ENCODE data around the gene MYO7B. TPM values are rescaled to one million over a fixed set of nuclear protein-coding genes. Genes with fewer than 3 reads are reported as not detected.

Gene MYO7B
- polyA plus RNA-seq, 1 of the 3 experiments (the other 2 are of a cell fraction): 0.08 TPM

GRCh38 chr2:127627740-127628571, 92.5 kb downstream of the MYO7B start:
- Histone ChIP-seq H3K36me3 (replicated peaks in 1 of 2; ENCODE audit: control insufficient read depth in 1 of 2, insufficient read depth in 2 of 2, low read length in 1 of 2) (no peaks in the 10 kb centered on the region), H3K9ac (no peak overlapping the region), H2AFZ (ENCODE audit: low read depth) (no peak overlapping the region), H3K4me1 (ENCODE audit: control insufficient read depth in 1 of 2, insufficient read depth in 2 of 2, low read depth in 1 of 2, low read length in 1 of 2) (peaks cover 0 to 9% of the 10 kb centered on the region in 2 experiments; a peak in 1 of 4 replicates), H3K4me3 (ENCODE audit: low read depth in 2 of 2, low read length in 1 of 2) (no peak overlapping the region), H3F3A (replicated peaks; ENCODE audit: insufficient read depth) (no peaks in the 10 kb centered on the region), H3K79me2 (ENCODE audit: insufficient read depth) (no peaks in the 10 kb centered on the region), H3K27ac (ENCODE audit: low read depth in 2 of 2, low read length in 1 of 2) (no peak overlapping the region), H4K20me1 (ENCODE audit: insufficient read depth) (no peaks in the 10 kb centered on the region), H3K4me2 (no peak overlapping the region), H3K9me3 (no peaks in the 10 kb centered on the region), H3K27me3 (ENCODE audit: insufficient read depth) (no peaks in the 10 kb centered on the region), H3K9me2 (no peaks in the 10 kb centered on the region)
- DNase-seq: no peak
- WGBS (ENCODE audit: low lambda C conversion rate): 79% methylated on average over 17 of the region's 18 CpGs
- TF ChIP-seq, protein P1, sequence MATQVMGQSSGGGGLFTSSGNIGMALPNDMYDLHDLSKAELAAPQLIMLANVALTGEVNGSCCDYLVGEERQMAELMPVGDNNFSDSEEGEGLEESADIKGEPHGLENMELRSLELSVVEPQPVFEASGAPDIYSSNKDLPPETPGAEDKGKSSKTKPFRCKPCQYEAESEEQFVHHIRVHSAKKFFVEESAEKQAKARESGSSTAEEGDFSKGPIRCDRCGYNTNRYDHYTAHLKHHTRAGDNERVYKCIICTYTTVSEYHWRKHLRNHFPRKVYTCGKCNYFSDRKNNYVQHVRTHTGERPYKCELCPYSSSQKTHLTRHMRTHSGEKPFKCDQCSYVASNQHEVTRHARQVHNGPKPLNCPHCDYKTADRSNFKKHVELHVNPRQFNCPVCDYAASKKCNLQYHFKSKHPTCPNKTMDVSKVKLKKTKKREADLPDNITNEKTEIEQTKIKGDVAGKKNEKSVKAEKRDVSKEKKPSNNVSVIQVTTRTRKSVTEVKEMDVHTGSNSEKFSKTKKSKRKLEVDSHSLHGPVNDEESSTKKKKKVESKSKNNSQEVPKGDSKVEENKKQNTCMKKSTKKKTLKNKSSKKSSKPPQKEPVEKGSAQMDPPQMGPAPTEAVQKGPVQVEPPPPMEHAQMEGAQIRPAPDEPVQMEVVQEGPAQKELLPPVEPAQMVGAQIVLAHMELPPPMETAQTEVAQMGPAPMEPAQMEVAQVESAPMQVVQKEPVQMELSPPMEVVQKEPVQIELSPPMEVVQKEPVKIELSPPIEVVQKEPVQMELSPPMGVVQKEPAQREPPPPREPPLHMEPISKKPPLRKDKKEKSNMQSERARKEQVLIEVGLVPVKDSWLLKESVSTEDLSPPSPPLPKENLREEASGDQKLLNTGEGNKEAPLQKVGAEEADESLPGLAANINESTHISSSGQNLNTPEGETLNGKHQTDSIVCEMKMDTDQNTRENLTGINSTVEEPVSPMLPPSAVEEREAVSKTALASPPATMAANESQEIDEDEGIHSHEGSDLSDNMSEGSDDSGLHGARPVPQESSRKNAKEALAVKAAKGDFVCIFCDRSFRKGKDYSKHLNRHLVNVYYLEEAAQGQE (IDR thresholded peaks at IDR 0.05; ENCODE audit: low read depth, low read length): no peak
- TF ChIP-seq SIN3A (IDR thresholded peaks at IDR 0.05; ENCODE audit: borderline replicate concordance, low read depth, low read length): no peak
- TF ChIP-seq, protein P2, sequence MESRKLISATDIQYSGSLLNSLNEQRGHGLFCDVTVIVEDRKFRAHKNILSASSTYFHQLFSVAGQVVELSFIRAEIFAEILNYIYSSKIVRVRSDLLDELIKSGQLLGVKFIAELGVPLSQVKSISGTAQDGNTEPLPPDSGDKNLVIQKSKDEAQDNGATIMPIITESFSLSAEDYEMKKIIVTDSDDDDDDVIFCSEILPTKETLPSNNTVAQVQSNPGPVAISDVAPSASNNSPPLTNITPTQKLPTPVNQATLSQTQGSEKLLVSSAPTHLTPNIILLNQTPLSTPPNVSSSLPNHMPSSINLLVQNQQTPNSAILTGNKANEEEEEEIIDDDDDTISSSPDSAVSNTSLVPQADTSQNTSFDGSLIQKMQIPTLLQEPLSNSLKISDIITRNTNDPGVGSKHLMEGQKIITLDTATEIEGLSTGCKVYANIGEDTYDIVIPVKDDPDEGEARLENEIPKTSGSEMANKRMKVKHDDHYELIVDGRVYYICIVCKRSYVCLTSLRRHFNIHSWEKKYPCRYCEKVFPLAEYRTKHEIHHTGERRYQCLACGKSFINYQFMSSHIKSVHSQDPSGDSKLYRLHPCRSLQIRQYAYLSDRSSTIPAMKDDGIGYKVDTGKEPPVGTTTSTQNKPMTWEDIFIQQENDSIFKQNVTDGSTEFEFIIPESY (IDR thresholded peaks at IDR 0.05; ENCODE audit: borderline replicate concordance, low read depth): no peak
- no peak for TF ChIP-seq MEF2A (IDR thresholded peaks at IDR 0.05; ENCODE audit: borderline replicate concordance, low read depth)
- TF ChIP-seq PBX3 (IDR thresholded peaks at IDR 0.05): no peak
- no peak for TF ChIP-seq EZH2phosphoT487 (IDR thresholded peaks at IDR 0.05; ENCODE audit: borderline replicate concordance, low read depth)
- TF ChIP-seq GATA2 (CRISPR knock-in tag; IDR thresholded peaks at IDR 0.05): no peak
- TF ChIP-seq JUND (IDR thresholded peaks at IDR 0.05): no peak
- TF ChIP-seq TEAD4 (IDR thresholded peaks at IDR 0.05; ENCODE audit: borderline replicate concordance, insufficient read depth): no peak
- TF ChIP-seq, protein P3, sequence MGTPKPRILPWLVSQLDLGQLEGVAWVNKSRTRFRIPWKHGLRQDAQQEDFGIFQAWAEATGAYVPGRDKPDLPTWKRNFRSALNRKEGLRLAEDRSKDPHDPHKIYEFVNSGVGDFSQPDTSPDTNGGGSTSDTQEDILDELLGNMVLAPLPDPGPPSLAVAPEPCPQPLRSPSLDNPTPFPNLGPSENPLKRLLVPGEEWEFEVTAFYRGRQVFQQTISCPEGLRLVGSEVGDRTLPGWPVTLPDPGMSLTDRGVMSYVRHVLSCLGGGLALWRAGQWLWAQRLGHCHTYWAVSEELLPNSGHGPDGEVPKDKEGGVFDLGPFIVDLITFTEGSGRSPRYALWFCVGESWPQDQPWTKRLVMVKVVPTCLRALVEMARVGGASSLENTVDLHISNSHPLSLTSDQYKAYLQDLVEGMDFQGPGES (IDR thresholded peaks at IDR 0.05; ENCODE audit: low read depth, low read length): no peak
- TF ChIP-seq YY1 (IDR thresholded peaks at IDR 0.05; ENCODE audit: low read depth): no peak
- ChIA-PET POLR2A (no interaction called here), CTCF (interaction anchor here (2.0 kb wide), 1 partner anchor 22 kb away, joined by 6 read pairs; no protein-coding TSS in a partner anchor)
